Astrocyte (in vitro differentiated cells and primary cell): ENCODE measurements around the gene OR52L1. TPM values are rescaled to one million over a fixed set of nuclear protein-coding genes. Genes with fewer than 3 reads are reported as not detected.

Experiments used
- DNase-seq: peaks from one replicate; pipeline ENCODE4 v3.0.0-alpha.2; 2010; ENCODE audit warnings: low read depth
- FAIRE-seq: peaks from 2 replicates; lab custom pipeline; 2011; peaks lifted over from hg19 to GRCh38; lab: Jason Lieb, UNC
- H2AFZ ChIP-seq: 2 replicates; pipeline ENCODE4 v1.6.0; 2012; ENCODE audit warnings: low read depth, low read length, inconsistent platforms
- H3K27ac ChIP-seq: 2 replicates; pipeline ENCODE4 v1.5.1; 2011; ENCODE audit warnings: low read depth, low read length, inconsistent platforms
- H3K27me3 ChIP-seq: 2 replicates; pipeline ENCODE4 v1.6.0; 2011; ENCODE audit warnings: low read length, inconsistent platforms; ENCODE audit not compliant: insufficient read depth
- H3K36me3 ChIP-seq: 2 replicates; pipeline ENCODE4 v1.5.1; 2011; ENCODE audit warnings: low read length, inconsistent platforms; ENCODE audit not compliant: insufficient read depth
- H3K4me1 ChIP-seq: 2 replicates; pipeline ENCODE4 v1.5.1; 2011; ENCODE audit warnings: low read length, inconsistent platforms; ENCODE audit not compliant: insufficient read depth
- H3K4me2 ChIP-seq: 2 replicates; pipeline ENCODE4 v1.6.0; 2012; ENCODE audit warnings: low read length, inconsistent platforms
- H3K4me3 ChIP-seq: 2 replicates; pipeline ENCODE4 v1.5.1; 2011; ENCODE audit warnings: low read depth, mild to moderate bottlenecking, low read length, inconsistent platforms; ENCODE audit not compliant: insufficient read depth
- H3K79me2 ChIP-seq: 2 replicates; pipeline ENCODE4 v1.6.0; 2012; ENCODE audit warnings: mild to moderate bottlenecking, low read length, inconsistent platforms; ENCODE audit not compliant: insufficient read depth
- H3K9ac ChIP-seq: 2 replicates; pipeline ENCODE4 v1.6.0; 2012; ENCODE audit warnings: mild to moderate bottlenecking, low read length, inconsistent platforms
- H3K9me3 ChIP-seq: 2 replicates; pipeline ENCODE4 v1.5.1; 2012; ENCODE audit warnings: low read depth, mild to moderate bottlenecking, low read length, inconsistent platforms; ENCODE audit not compliant: insufficient read depth
- H4K20me1 ChIP-seq: 2 replicates; pipeline ENCODE4 v1.6.0; 2012; ENCODE audit warnings: low read length, inconsistent platforms; ENCODE audit not compliant: insufficient read depth
- H3K27ac Mint-ChIP-seq: one replicate; pipeline ENCODE4 v1.8.0; 2021; ENCODE audit warnings: mild to moderate bottlenecking, mixed read lengths; ENCODE audit not compliant: unreplicated experiment
- H3K27me3 Mint-ChIP-seq: one replicate; pipeline ENCODE4 v1.8.0; 2021; ENCODE audit warnings: low read depth, mixed read lengths; ENCODE audit not compliant: unreplicated experiment
- H3K36me3 Mint-ChIP-seq: one replicate; pipeline ENCODE4 v1.8.0; 2021; ENCODE audit warnings: low read depth, mixed read lengths; ENCODE audit not compliant: unreplicated experiment
- H3K4me1 Mint-ChIP-seq: one replicate; pipeline ENCODE4 v1.8.0; 2021; ENCODE audit warnings: low read depth, mixed read lengths; ENCODE audit not compliant: unreplicated experiment
- H3K4me3 Mint-ChIP-seq: one replicate; pipeline ENCODE4 v1.8.0; 2021; ENCODE audit warnings: mild to moderate bottlenecking, moderate library complexity, mixed read lengths; ENCODE audit not compliant: unreplicated experiment
- H3K9me3 Mint-ChIP-seq: one replicate; pipeline ENCODE4 v1.8.0; 2021; ENCODE audit warnings: mild to moderate bottlenecking, mixed read lengths; ENCODE audit not compliant: unreplicated experiment
- EZH2 ChIP-seq: IDR thresholded peaks from 2 replicates; pipeline ENCODE4 v1.6.1; 2012; ENCODE audit warnings: mild to moderate bottlenecking, low read length, inconsistent platforms; ENCODE audit not compliant: insufficient read depth
- total RNA-seq: library from RNA; stranded (reverse); gene quantifications from 2 replicates; pipeline ENCODE4 v1.2.1, GENCODE V29; 2021
- TF ChIP-seq, protein P1 (sequence below): IDR thresholded peaks from 2 replicates; pipeline ENCODE4 v1.5.1; 2011; ENCODE audit warnings: low read depth, mild to moderate bottlenecking, inconsistent platforms, low read length, moderate library complexity; ENCODE audit not compliant: insufficient read depth

OR52L1 gene
- total RNA-seq, 1 donor from 2014 or later: not detected

DNA sequence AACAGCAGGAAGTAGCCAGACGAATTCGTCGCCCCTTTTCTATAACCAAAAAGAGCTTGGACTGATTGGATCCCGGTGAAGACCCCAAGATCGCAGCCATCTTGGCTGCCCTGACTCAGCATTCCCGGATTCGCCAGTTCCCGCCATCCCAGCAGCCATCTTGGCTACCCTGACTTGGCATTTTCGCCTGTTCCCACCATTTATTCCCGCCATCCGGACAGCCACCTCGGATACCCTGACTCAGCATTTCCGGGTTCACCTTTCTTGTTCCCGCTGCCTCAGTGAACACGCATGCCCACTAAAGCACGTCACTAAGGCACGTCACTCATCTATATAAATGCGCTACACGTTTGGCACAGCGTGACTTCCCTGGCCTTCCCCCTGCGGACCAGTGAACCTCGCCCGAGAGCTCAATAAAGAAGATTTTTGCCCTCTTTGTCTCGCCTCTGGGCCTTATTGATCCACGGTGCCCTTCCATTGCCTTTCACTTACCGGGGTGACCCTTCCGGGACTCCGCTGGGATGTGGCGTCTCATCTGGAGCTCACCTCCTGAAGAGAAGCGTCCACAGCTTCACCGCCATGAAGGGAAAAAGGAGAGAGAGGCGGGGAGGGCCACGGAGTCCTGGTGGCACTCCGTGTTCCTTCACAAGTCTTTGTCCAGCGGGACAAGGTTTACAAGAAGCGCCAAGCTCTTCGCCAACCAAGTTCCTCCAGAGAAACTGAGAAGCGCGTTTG lies 48.8 kb downstream of the OR52L1 start:
- Mint-ChIP-seq H3K36me3 (no peaks in the 10 kb centered on the region), H3K4me3 (no peak overlapping the region), H3K27me3 (no peaks in the 10 kb centered on the region), H3K27ac (no peak overlapping the region), H3K9me3 (peaks cover 9% of the 10 kb centered on the region), H3K4me1 (no peaks in the 10 kb centered on the region)
- no peaks in the 10 kb centered on the region for H3K79me2 ChIP-seq
- H3K36me3 ChIP-seq: no peaks in the 10 kb centered on the region
- FAIRE-seq: no peak
- no peak overlapping the region for H3K27ac ChIP-seq
- H3K4me1 ChIP-seq: no peaks in the 10 kb centered on the region
- H2AFZ ChIP-seq: no peak overlapping the region
- no peaks in the 10 kb centered on the region for H3K27me3 ChIP-seq
- no peaks in the 10 kb centered on the region for H4K20me1 ChIP-seq
- H3K9ac ChIP-seq: no peak overlapping the region
- no peak for DNase-seq
- no peak overlapping the region for H3K4me3 ChIP-seq
- no peak overlapping the region for H3K4me2 ChIP-seq
- peaks cover 4% of the 10 kb centered on the region for H3K9me3 ChIP-seq
- TF ChIP-seq, protein P1, sequence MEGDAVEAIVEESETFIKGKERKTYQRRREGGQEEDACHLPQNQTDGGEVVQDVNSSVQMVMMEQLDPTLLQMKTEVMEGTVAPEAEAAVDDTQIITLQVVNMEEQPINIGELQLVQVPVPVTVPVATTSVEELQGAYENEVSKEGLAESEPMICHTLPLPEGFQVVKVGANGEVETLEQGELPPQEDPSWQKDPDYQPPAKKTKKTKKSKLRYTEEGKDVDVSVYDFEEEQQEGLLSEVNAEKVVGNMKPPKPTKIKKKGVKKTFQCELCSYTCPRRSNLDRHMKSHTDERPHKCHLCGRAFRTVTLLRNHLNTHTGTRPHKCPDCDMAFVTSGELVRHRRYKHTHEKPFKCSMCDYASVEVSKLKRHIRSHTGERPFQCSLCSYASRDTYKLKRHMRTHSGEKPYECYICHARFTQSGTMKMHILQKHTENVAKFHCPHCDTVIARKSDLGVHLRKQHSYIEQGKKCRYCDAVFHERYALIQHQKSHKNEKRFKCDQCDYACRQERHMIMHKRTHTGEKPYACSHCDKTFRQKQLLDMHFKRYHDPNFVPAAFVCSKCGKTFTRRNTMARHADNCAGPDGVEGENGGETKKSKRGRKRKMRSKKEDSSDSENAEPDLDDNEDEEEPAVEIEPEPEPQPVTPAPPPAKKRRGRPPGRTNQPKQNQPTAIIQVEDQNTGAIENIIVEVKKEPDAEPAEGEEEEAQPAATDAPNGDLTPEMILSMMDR: no peak
- no peak for TF ChIP-seq EZH2

Other genes with a start within 250 kb of the OR52L1 start
- not detected in 2 replicates for gene OR52N4, start 232.7 kb downstream of the OR52L1 start, total RNA-seq
- gene OR52N5, start 203.6 kb downstream of the OR52L1 start, total RNA-seq: not detected in 2 replicates
- not detected in 2 replicates for gene OR52N1, start 195.7 kb downstream of the OR52L1 start, total RNA-seq
- gene OR52N2, start 178.1 kb downstream of the OR52L1 start, total RNA-seq: not detected in 2 replicates
- gene OR52E6, start 145.1 kb downstream of the OR52L1 start, total RNA-seq: not detected in 2 replicates
- not detected in 2 replicates for gene OR52E8, start 129.3 kb downstream of the OR52L1 start, total RNA-seq
- not detected in 2 replicates for gene OR52E4, start 106.4 kb downstream of the OR52L1 start, total RNA-seq
- not detected in 2 replicates for gene OR52E5, start 93.8 kb downstream of the OR52L1 start, total RNA-seq
- gene OR56A3, start 44.7 kb downstream of the OR52L1 start, total RNA-seq: not detected in 2 replicates
- gene OR56A5, start 18.5 kb downstream of the OR52L1 start, total RNA-seq: not detected in 2 replicates
- not detected in 2 replicates for gene OR56A4, start 20.0 kb upstream of the OR52L1 start, total RNA-seq
- not detected in 2 replicates for gene OR56A1, start 43.8 kb upstream of the OR52L1 start, total RNA-seq
- gene OR56B4, start 120.7 kb upstream of the OR52L1 start, total RNA-seq: not detected in 2 replicates
- not detected in 2 replicates for gene OR52B2, start 183.3 kb upstream of the OR52L1 start, total RNA-seq
- gene OR52W1, start 212.2 kb upstream of the OR52L1 start, total RNA-seq: not detected in 2 replicates
- not detected in 2 replicates for gene C11orf42, start 218.6 kb upstream of the OR52L1 start, total RNA-seq
- gene FHIP1B, start 247.7 kb upstream of the OR52L1 start, total RNA-seq: 18.2 and 19.6 TPM in 2 replicates